ENCODE measurements around the gene PLPPR4. TPM values are rescaled to one million over a fixed set of nuclear protein-coding genes. Genes with fewer than 3 reads are reported as not detected.

Gene PLPPR4, protein sequence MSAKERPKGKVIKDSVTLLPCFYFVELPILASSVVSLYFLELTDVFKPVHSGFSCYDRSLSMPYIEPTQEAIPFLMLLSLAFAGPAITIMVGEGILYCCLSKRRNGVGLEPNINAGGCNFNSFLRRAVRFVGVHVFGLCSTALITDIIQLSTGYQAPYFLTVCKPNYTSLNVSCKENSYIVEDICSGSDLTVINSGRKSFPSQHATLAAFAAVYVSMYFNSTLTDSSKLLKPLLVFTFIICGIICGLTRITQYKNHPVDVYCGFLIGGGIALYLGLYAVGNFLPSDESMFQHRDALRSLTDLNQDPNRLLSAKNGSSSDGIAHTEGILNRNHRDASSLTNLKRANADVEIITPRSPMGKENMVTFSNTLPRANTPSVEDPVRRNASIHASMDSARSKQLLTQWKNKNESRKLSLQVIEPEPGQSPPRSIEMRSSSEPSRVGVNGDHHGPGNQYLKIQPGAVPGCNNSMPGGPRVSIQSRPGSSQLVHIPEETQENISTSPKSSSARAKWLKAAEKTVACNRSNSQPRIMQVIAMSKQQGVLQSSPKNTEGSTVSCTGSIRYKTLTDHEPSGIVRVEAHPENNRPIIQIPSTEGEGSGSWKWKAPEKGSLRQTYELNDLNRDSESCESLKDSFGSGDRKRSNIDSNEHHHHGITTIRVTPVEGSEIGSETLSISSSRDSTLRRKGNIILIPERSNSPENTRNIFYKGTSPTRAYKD
- 0.12 TPM in 1 of 2 replicates, not detected in the other for total RNA-seq

DNA sequence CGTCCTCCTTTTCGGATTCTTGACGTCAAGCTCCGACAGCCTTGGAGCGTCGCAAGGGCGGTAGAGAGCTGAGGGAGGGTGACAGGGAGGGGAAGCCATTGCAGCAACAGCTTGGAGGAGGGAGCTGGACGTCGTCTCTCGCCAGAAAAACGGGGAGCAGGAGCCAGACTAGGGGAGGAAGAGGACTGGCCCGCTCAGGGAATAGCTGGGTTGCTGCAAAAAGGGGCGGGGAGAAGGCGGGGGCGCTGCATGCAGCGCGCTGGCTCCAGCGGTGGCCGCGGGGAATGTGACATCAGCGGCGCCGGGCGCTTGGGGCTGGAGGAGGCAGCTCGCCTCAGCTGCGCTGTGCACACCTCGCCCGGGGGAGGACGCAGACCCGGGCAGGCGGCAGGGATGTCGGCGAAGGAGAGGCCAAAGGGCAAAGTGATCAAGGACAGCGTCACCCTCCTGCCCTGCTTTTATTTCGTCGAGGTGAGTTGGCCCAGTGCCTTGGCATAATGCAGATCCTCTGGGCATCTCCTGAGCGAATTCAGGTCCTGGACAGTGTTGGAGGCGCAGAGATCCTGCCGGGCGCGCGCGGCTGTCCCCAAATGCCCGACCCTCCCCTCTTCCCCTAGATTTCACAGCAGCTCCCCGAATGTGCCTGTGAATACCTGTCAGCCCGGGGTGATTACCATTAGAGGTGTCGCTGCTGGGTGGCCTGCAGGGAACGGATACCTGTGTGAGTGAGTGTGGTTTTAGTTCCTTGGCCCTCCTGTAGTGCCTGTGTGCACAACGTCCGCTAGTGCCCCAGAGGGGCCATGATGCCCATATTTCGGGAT is at the start of gene PLPPR4:
TSS of gene PLPPR4 (plus strand) at position 292 of the 821 bp plus-strand sequence. CDS start at position 394, 102 bp downstream.
- TF ChIP-seq, protein P1, sequence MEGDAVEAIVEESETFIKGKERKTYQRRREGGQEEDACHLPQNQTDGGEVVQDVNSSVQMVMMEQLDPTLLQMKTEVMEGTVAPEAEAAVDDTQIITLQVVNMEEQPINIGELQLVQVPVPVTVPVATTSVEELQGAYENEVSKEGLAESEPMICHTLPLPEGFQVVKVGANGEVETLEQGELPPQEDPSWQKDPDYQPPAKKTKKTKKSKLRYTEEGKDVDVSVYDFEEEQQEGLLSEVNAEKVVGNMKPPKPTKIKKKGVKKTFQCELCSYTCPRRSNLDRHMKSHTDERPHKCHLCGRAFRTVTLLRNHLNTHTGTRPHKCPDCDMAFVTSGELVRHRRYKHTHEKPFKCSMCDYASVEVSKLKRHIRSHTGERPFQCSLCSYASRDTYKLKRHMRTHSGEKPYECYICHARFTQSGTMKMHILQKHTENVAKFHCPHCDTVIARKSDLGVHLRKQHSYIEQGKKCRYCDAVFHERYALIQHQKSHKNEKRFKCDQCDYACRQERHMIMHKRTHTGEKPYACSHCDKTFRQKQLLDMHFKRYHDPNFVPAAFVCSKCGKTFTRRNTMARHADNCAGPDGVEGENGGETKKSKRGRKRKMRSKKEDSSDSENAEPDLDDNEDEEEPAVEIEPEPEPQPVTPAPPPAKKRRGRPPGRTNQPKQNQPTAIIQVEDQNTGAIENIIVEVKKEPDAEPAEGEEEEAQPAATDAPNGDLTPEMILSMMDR (conservative IDR thresholded peaks at IDR 0.05; ENCODE audit: low read depth, low read length), result no peak
- H3K4me3 ChIP-seq (ENCODE audit: low read depth, low read length), result peak within 1 kb of the TSS; percentile 49
- DNase-seq (ENCODE audit: low read depth), result no peak

DNA sequence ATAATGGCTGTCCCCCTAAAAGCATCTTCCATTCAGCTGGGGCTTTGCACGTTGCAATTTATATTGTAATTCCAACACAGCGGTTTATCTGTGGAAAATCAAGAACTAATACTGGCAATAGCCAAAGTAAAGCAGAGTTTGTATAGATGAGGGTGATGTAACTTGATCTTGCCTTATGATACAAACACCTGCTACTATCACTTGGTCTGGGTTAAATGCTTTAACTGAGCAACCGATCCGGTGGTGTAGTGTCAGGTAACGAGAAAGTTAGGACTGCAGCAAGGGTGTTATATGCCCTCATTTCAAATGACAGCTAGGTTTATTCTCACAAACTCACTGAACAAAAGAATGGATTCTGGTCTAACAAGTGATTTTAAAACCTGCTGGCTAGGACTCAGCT is 47.3 kb upstream of the PLPPR4 start:
- no peak for DNase-seq (ENCODE audit: low read depth)
- TF ChIP-seq, protein P1 (conservative IDR thresholded peaks at IDR 0.05; ENCODE audit: low read depth, low read length), result no peak
- H3K4me3 ChIP-seq (ENCODE audit: low read depth, low read length), result no peak overlapping the region

DNA sequence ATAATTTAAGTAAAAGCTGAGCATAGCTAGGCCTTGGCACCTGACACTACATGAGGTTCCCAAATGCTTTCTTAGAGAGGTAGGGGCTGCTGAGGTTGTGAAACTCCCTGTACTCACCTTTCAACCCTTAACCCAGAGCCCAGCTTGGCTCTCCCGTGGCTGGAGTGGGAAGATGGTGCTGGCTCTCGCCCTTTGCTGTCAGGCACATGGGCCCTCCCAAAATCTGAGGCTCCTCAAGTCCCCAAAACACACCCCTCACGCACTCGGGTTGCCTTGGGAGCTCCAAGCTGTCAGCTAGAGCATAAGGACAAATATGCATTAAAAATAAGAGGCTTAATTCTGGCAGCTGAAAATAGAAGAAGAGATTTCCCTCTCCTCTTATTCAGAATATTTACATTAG is 46.7 kb upstream of the PLPPR4 start:
- TF ChIP-seq, protein P1 (conservative IDR thresholded peaks at IDR 0.05; ENCODE audit: low read depth, low read length), result no peak

DNA sequence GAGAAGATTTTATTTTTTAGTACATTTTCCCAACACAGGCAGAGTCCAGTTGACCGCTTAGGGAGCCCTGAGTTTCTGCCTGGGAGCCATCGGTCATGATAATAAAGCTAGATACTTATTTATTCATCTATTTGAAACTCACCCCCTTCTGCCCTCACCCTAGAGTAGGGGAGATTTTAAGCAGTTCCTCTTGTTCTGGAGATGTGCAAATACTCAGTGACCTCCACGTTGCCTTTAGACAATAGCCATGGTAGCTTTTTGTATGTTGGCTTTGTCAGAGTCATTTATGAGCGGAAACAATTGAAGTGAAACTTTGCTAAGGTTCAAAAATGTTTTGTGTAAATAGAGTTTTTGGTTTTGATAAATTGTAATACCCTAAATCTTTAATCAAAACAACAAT is 45.7 kb upstream of the PLPPR4 start:
- DNase-seq (ENCODE audit: low read depth), result no peak
- TF ChIP-seq, protein P1 (conservative IDR thresholded peaks at IDR 0.05; ENCODE audit: low read depth, low read length), result no peak
- no peak overlapping the region for H3K4me3 ChIP-seq (ENCODE audit: low read depth, low read length)

More for the DNA sequence above, 46.7 kb upstream of the PLPPR4 start:
- no peak overlapping the region for H3K4me3 ChIP-seq (ENCODE audit: low read depth, low read length)
- no peak for DNase-seq (ENCODE audit: low read depth)

DNA sequence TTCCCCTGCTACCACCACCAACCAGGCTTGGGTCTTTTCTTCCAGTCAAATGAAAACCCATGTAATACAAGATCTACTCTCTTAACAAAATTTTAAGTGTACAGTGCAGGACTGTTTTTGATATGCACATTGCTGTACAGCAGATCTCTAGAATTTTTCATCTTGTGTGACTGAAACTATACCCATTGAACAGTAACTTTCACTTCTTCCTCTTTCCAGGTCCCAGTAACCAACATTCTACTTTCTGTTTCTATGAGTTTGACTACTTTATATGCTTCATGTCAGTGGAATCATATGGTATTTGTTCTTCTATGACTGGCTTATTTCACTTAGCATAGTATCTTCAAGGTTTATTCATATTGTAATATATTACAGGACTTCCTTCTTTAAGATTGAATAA is 45.3 kb upstream of the PLPPR4 start:
- H3K4me3 ChIP-seq (ENCODE audit: low read depth, low read length), result no peak overlapping the region
- TF ChIP-seq, protein P1 (conservative IDR thresholded peaks at IDR 0.05; ENCODE audit: low read depth, low read length), result no peak
- no peak for DNase-seq (ENCODE audit: low read depth)

DNA sequence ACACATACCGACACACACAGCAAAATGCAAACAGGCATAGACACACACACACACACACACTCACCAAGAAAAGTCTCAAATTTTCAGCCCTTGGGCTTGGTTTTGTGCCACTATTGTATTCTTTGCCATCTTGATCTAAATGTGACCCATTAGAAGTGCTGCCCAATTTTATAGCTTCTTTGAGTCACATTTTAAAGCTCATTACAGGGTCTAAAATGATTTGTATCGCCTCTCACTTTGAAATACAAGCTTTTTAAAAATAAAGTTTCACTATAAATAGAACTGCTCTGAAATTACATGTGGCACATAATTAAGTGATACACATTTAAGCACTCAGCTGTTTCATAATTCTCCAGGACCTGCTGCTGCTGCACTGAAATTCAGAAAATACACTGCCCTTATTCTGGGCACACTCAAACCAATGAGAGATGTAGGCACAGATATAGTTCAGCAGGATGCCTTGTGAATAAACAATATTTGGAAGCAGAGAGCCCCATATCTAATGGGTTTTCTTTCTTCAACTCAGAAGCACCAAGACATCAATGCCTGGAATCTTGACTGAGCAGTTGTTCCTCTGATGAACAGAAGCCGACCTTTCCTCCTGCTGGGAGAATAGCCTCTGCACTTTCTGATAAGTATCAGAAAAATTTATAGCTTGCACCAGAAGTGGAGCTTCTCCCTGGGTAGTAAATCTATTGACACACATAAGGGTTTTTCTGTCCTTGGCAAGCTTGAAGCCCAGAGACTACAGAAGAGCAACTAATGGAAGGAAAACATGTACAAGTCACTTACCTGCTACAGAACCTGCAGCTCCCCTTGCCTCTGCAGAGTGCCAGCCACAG is 37.0 kb upstream of the PLPPR4 start:
- TF ChIP-seq, protein P1 (conservative IDR thresholded peaks at IDR 0.05; ENCODE audit: low read depth, low read length), result no peak
- H3K4me3 ChIP-seq (ENCODE audit: low read depth, low read length), result no peak overlapping the region
- DNase-seq (ENCODE audit: low read depth), result no peak

Measured in epithelial cell of proximal tubule (primary cell).